Measurements from ENCODE around the gene ZNF425. TPM values are rescaled to one million over a fixed set of nuclear protein-coding genes. Genes with fewer than 3 reads are reported as not detected.

The ZNF425 gene
- total RNA-seq, 1 donor from 2014 or later: 1.4 TPM

- ATAC-seq (no peak), DNase-seq (no peak)
- Histone ChIP-seq H3K4me1 (no peaks in the 10 kb centered on the region), H3K4me3 (no peak overlapping the region), H3K9me3 (no peaks in the 10 kb centered on the region), H3K27ac (no peak overlapping the region), H3K27me3 (no peaks in the 10 kb centered on the region), H3K36me3 (no peaks in the 10 kb centered on the region)
- intact Hi-C loops (cut with DNase I): no loop called here
- no peak for TF ChIP-seq CTCF (IDR thresholded peaks at IDR 0.05)
These were observed 72.2 kb downstream of the ZNF425 start for GRCh38 chr7:149053885-149054284.

GRCh38 chr7:149053384-149053783 is 72.7 kb downstream of the ZNF425 start:
- no peaks in the 10 kb centered on the region for H3K36me3 ChIP-seq
- H3K9me3 ChIP-seq: no peaks in the 10 kb centered on the region
- intact Hi-C loops (cut with DNase I): no loop called here
- DNase-seq: no peak
- TF ChIP-seq CTCF (IDR thresholded peaks at IDR 0.05): no peak
- no peak overlapping the region for H3K4me3 ChIP-seq
- no peaks in the 10 kb centered on the region for H3K4me1 ChIP-seq
- no peak for ATAC-seq
- H3K27ac ChIP-seq: no peak overlapping the region
- no peaks in the 10 kb centered on the region for H3K27me3 ChIP-seq

Other genes starting within 250 kb of the ZNF425 start
- 3.7 TPM for gene EZH2, start 242.0 kb downstream of the ZNF425 start, total RNA-seq
- 117 TPM for gene PDIA4, start 97.8 kb downstream of the ZNF425 start, total RNA-seq
- 5.6 TPM for gene ZNF786, start 35.6 kb downstream of the ZNF425 start, total RNA-seq
- 14.5 TPM for gene ZNF398, start 21.1 kb upstream of the ZNF425 start, total RNA-seq
- gene ZNF282, start 69.2 kb upstream of the ZNF425 start, total RNA-seq: 23.3 TPM
- 10.2 TPM for gene ZNF212, start 113.3 kb upstream of the ZNF425 start, total RNA-seq
- gene ZNF783, start 135.9 kb upstream of the ZNF425 start, total RNA-seq: 18.8 TPM

Measured in upper lobe of right lung (tissue), 1 donor.